Left lobe of liver (tissue), 2 donors: Measurements from ENCODE around the gene ATP6V1G3. TPM values are rescaled to one million over a fixed set of nuclear protein-coding genes. Genes with fewer than 3 reads are reported as not detected.
"Not testable (repeated sequence)": the region's sequence is repeated elsewhere in the genome, so short reads cannot be mapped to it uniquely, and the experiment has no call there.

Experiments
- ATAC-seq: fragments of 200-7000 bp; cut with Tn5 transposase; one replicate; pipeline ENCODE4 v1.9.1; 2020; ENCODE audit warnings: mild to moderate bottlenecking, moderate library complexity
- DNase-seq: peaks from one replicate; pipeline ENCODE4 v3.0.0-alpha.2; 2020; ENCODE audit warnings: low spot score
- total RNA-seq: library from RNA; stranded (reverse); gene quantifications from one replicate; pipeline ENCODE4 v1.2.1, GENCODE V29; 2021
- donor health status: DM: no; HTN: no; CAD: no; lungs with moderate emphysema.
- donor health status: DM: no; HTN: yes; CAD: no.

The ATP6V1G3 gene, protein sequence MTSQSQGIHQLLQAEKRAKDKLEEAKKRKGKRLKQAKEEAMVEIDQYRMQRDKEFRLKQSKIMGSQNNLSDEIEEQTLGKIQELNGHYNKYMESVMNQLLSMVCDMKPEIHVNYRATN
- total RNA-seq = not detected

DNA sequence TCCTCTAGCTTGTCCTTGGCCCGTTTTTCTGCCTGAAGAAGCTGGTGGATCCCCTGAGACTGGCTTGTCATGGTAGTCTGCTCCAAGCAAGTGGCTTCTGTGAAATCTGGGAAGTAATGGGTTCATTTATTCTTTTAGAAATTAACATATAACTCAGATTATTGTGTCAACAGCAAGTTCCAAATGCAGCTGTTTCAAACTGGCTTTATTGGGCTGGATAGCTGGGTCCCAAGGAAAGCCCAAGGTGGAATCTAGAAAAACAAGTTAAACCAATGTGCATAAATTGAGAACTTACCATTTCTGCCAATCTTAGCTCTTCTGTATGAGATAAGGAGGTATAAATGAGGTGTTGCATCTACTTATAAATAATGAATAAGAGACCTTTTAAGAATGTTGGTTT lies at the start of gene ATP6V1G3:
Gene ATP6V1G3 (minus strand): TSS at position 101 of the 400 bp plus-strand sequence. CDS start 30 bp downstream, at position 71.
- DNase-seq = no peak
- no peak for ATAC-seq

DNA sequence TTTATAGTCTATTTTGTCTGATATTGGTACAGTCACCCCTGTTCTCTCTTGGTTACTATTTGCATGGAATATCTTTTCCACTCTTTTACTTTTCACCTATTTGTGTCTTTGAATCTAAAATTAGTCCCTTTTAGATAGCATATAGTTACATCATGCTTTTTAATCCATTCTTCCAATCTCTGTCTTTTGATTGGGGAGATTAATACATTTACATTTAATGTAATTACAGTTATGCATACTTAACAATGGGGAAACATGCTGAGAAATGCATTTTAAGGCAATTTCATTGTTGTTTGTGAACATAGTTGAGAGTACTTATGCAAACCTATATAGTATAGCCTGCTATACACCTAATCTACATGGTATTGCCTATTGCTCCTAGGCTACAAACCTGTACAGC lies 48.4 kb upstream of the ATP6V1G3 start:
- no peak for ATAC-seq
- no peak for DNase-seq

DNA sequence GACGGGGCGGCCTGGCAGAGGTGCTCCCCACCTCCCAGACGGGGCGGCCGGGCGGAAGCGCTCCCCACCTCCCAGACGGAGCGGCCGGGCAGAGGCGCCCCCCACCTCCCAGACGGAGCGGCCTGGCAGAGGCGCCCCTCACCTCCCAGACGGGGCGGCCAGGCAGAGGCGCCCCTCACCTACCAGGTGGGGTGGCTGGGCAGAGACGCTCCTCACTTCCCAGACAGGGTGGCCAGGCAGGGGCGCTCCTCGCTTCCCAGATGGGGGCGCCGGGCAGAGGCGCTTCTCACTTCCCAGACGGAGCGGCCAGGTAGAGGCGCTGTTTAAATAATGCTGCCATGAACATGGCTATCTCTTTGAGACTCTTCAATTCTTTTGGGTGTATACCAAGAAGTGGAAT lies 43.7 kb upstream of the ATP6V1G3 start:
- DNase-seq (no peak), ATAC-seq (no peak)

DNA sequence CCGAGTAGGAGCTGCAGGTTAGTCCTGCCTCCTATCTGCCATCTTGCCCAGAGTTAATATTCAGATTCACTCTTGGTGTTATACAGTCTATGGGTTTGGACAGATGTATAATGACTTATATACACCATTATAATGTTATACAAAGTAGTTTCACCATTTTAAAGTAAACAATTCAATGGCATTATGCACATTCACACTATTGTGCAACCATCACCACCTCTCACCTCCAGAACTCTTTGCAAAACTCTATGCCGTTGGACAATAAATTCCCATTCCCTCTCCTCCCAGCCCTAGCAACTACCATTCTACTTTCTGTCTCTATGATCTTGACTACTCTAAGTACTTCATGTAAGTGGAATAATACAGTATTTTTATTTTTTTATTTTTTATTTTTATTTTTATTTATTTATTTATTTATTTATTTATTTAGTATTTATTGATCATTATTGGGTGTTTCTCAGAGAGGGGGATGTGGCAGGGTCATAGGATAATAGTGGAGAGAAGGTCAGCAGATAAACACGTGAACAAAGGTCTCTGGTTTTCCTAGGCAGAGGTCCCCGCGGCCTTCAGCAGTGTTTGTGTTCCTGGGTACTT lies 42.8 kb upstream of the ATP6V1G3 start:
- not testable (repeated sequence) for DNase-seq, ATAC-seq

DNA sequence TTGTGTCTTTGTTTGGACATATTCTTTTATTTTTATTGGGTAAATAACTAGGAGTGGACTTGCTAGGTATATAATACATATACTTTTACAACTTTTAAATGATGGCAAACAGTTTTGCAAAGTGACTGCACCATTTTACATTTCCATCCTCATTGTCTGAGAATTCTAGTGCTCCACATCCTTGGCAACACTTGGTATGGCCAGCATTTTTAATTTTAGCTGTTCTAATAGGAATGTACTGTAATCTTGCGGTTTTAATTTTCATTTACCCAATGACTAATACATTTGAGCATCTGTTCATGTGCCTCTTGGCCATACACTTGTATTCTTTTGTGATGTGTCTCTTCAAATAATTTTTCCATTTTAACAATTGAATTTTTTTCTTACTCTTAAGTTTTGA lies 37.0 kb upstream of the ATP6V1G3 start:
- no peak for ATAC-seq
- DNase-seq = no peak

DNA sequence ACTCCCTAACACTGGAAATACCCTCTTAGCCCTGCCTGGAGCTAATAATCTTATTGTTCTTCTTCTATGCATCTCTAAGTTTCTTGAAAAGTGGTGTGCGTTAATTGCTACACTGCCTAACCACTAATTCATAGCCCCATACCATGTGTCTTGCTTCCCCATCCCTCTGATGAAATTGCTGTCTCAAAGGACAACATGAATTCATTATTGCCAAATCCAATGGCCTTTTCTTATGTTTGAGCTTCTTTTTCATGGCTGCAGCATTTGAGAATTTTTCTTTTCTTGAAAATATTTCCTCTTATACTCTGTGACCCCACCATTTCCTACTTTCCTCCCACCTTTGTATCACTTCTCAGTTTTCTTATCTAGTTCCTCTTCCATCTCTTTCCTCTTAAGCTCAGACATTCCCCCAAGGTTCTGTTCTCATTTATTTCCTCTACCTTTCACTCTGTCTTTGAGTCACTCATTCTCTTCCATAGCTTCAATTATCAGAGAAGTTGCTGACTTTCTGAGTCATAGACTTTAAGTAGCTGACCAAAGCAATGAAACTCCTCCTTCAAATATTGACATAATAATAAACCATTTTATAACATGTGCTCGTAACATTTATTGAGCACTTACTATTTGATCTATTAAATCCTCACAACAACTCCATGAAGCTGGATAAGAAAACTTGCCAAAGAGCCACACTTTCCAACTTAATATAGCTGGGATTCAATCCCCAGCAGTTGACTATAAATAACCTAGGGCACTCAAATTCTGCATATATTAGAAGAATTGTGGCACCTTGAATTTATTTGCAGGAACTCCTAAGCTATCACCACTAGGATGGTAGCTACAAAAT lies 35.5 kb upstream of the ATP6V1G3 start:
- ATAC-seq (no peak), DNase-seq (no peak)

DNA sequence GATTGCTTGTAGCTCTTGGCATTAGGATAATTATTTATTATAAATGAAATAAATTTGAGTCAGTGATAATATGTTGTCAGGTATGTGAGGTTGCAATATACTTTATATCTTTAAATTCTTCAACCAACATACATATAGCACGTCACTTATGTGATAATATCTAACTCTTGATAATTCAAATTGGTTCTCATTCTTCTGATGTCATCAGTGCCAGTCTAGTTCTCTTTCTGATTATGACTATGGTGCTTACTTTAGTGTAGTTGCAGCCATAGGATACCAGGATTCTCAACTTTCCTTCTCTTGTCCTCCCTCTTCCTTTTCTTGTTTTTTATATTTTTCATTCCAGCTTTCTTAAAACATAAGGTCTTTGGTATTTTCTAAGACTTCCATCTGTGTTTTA lies 34.8 kb upstream of the ATP6V1G3 start:
- no peak for ATAC-seq
- DNase-seq = no peak

DNA sequence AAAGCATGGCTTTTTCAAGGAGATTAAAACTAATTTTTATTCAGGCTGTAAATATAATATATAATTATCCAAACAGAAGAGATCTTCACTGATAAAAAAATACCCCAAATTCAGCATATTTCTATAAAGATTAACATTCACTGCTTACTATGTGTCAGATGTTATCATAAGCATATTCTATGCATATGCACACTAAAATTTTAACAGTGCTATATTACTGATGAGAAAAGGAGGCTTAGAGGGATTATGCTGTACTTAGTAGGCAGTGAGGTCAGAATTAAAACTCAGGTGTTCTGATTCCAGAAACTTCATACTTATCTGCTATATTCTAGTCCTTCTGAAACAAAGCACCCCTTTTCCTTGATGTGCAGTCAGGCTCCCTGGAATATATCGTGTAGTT lies 33.8 kb upstream of the ATP6V1G3 start:
- ATAC-seq (no peak), DNase-seq (no peak)

DNA sequence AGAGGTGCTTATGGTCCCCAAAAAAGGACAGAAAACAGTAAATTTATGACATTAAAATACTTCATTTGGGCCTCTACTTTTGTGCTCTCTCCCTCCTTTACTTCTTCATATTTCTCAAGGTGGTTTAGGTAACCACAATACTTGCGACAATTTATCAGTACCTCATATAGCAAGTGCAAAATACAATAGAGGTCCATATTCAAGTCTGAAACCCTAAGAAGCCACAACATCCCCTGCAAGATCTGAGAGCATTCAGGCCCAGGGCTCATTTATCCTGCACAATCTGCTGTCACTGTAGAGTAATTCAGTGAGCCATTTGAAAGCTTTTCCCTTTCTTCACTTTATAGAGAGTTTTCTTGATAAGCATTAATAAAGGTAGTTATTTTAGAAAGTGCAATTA lies 24.2 kb upstream of the ATP6V1G3 start:
- DNase-seq (no peak), ATAC-seq (no peak)

DNA sequence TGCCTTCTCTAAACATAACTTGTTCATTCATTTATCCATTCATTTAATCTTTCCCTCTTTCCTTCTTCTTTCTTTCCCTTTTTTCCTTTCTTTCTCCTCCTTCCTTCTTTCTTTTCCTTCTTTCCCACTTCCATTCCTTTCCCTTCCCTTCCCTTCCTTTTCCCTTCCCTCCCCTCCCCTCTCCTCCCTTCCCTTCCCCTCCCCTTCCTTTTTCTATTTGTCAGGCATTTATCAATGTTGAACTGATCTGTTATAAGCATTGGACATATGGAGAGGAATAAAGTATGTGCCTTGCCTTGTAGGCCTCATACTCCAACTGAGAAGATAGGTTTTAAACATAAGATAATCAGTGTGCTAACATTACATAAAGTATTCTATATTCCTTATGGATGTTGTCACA lies 23.7 kb upstream of the ATP6V1G3 start:
- ATAC-seq (no peak), DNase-seq (no peak)

DNA sequence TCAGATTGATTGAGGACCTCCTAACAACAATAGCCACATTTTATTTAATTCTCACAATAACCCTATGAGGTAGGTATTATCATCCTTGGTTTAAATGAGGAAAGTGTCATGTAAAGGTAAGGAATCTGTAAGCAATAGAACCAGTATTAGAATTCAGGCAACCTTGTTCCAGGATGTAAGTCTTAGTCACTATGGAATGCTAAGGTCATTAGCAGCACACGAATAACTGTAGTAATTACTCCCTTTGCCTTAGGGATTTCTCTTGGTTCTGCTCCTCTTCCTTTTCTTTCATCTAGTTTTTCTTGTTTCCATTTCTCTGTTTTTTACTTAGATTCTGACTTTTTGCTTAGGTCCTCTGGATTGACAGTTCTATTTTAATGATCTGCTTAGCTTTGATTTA lies 23.1 kb upstream of the ATP6V1G3 start:
- DNase-seq (no peak), ATAC-seq (no peak)

DNA sequence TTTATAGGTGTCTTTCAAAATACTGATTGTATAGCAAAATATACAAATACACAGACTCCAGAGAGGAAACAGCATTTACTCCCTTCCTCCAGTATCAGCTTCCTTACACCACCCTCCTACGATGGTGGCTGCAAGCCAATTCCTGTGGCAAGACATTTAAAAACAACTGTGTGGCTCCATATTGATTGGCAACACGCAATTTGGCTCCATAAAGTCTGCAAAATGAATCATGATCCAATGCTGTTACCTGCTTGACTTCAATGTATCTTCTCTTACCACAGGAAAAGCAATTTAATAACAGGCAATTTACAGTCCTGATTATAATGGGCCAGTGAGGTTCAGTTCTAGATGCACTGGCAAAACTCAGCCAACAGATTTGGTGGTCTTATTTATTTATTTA lies 19.7 kb upstream of the ATP6V1G3 start:
- ATAC-seq (no peak), DNase-seq (no peak)

DNA sequence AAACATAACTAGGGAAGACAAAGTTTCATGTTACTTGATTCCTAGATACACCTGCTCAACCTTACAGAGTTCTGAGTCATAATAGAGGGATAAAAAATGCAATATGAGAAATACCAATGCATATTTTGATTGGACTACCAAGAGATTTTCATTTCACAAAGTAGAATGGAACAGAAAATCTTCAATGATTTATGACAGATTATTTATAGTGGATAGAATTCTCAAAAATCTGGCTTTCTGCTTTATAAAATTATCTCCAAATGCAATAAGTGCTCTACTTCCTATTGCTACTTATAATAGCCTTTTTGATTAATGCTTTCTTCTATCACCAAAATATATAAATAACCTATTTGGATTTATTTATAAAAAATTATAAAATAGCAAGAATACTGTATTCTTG lies 18.9 kb upstream of the ATP6V1G3 start:
- no peak for ATAC-seq

DNA sequence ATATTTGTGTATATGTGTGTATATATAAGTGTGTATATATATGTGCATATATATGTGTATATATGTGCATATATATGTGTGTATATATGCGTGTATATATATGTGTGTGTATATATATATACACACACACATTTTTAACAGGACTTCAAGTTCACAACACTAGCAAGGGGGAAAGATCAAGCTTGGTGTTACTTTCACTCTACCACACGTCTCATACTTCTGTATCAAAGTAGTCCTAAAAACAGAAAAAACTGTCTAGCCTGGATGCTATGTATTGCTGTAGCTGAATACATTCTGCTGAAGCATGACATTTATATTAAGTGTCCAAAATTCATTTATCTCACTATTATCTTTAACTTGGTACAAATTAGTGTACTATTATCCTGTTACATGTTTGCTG lies 17.9 kb upstream of the ATP6V1G3 start:
- DNase-seq = no peak
- ATAC-seq = no peak

More for the DNA sequence above, 18.9 kb upstream of the ATP6V1G3 start:
- no peak for DNase-seq

DNA sequence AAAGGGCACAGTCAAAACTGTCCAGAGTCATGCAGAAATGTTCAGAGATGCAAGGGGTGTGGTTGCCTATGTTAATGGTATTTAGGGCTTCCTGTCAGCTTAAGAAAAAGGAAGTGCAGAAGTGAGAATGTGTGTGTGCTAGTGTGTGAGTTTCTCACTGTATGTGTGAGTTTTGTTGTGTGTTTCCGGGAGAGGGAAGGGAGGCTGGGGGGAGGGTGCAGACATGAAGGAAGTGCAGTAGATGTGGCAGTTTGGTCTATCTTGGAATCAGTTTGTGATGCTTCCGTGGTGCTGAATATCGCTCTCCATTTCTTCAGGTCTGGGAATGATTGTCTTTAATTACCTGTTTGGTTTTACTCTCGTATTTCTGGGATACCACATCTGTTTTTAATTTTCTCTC lies 16.5 kb upstream of the ATP6V1G3 start:
- peak; percentile 52 for ATAC-seq
- no peak for DNase-seq

DNA sequence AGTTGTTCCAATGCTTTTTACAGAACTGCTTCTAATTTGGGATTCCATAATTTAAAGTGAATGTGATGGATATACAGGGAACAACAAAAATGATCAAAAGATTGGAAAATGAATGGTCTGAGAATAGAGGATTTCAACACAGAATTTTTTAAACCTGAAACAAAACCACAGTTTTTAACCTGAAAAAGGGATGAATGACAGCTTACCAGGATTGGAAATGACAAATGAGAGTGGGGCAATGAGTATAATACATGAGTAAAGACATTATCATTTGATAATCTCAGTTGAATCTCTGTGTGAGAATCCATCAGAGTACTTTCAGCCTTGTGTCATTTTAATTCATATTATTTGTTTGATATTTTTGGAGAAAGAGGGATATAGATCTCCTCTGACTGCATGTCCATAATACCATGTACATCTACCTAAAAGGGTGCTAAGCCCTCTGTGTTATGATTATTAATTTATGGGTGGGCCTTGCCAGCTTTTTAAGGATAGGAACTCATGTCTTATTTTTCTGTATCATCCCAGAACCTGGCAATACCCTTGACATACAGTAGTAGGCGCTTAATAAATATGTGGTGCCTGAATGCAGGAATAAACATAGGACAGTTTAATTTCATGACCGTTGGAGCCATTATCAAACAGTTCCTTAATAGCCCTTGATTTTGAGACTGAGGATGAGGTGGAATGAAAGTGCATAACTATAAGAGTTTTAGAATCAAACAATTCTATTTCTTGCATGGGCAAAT lies 12.4 kb upstream of the ATP6V1G3 start:
- DNase-seq = no peak
- ATAC-seq = no peak

DNA sequence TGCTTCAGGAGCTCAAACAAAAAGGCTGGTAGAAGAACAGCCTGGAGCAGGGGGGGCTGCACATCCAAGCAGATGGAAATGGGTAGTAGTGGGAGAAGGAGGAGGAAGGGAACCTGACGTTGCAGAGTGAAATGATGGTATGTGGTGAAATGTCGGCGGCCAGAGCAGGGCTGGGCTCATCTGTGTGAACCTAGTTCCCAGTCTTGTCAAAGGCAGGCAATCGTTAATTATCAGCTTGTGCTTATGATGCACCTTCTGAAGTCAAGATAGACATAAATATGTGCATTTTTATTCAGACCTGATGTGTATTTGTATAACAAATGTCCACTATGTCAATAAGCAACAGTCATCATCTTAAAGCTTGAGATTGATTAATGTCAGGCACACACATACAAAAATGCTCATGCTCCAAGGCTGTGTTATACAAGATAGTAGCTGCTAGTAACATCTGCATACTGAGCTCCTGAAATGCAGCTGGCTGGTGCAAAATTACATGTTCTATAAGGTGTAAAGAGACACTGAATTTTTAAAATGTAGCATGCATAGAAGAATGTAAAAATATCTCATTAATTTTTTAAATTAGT lies 10.6 kb upstream of the ATP6V1G3 start:
- DNase-seq (no peak), ATAC-seq (no peak)

DNA sequence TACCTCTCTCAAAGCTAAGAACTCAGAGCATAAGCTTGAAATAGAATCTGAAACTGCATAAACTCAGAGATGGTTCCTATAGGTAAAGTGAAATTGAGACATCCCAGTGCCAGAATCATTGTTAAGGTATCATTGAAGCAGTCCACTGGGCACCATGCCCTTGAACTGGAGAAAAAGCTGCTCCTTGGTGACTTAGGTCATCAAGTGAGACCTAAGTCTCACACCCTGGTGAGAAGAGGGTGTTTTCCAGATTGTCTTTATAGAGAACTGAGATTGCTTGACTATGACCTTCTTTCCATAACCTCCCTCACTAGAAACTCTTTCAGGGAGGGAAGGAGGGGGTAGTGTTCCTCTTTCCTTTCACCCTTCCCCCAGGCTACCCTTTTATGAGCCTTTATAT lies 9.4 kb upstream of the ATP6V1G3 start:
- DNase-seq = no peak
- ATAC-seq = no peak

DNA sequence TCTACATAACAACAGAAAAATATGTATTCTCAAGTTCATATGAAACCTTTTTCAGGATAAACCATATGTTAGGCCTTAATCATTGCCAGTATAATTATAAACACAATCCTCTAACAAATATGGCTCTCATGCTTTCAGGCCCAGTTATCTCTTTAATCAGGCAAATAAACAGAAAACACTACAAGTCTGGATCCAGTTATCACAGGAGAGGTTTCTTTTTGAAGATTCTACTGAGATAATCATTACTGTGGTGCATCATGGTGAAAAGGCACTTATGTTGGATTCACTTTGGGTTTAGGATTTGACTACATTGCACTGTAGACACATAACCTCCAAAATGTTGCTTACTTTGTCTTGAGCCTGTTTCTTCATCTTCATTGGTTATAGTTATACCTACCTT lies 8.4 kb upstream of the ATP6V1G3 start:
- ATAC-seq (no peak), DNase-seq (no peak)

DNA sequence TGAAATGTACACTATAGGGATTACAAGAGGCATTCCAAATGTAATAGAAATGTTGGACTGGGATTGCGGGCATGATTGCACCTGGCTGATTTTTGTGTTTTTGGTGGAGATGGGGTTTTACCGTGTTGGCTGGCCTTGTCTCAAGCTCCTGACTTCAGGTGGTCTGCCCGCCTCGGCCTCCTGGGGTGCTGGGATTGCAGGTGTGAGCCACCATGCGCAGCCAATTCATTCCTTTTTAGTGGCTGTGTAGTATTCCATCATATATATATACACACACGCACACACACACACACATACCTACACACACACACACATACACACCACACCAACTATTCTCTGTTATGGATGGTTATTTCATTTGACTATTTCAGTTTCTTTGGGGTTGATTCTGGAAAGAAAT lies 4.7 kb upstream of the ATP6V1G3 start:
- no peak for ATAC-seq
- no peak for DNase-seq

DNA sequence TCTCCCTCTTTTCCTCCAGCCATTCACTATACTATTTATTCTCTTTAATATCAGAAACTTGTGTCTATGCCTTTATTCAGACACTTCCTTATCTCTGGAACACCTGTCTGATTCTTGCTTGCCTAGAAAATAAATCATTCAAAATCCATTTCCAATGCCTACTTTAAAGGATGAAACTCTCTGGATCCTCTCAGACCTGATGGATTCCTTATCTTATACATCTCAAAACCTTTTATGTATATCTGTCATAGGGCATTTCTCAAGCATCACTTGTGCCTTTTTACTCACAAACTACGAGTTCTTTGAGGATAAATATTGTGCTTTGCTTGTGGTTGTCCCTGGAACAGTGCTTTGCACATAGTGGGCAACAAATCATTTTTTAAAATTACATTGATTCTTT lies 3.8 kb upstream of the ATP6V1G3 start:
- no peak for DNase-seq

More for the DNA sequence above, 3.8 kb upstream of the ATP6V1G3 start:
- ATAC-seq = no peak
